ENCODE results near the gene PRKAR1B. TPM values are rescaled to one million over a fixed set of nuclear protein-coding genes. Genes with fewer than 3 reads are reported as not detected.
"Not testable (repeated sequence)": the region's sequence is repeated elsewhere in the genome, so short reads cannot be mapped to it uniquely, and the experiment has no call there.

PRKAR1B gene
- total and polyA plus RNA-seq, 8 donors, result 16.3 to 43.5 (median 37.6) TPM

GRCh38 chr7:657565-658119 lies 69.4 kb downstream of the PRKAR1B start:
- Histone ChIP-seq H3K27me3 (no peaks in the 10 kb centered on the region), H3K9me3 (peaks cover 0 to 2% of the 10 kb centered on the region in 2 donors), H3K36me3 (no peaks in the 10 kb centered on the region), H3K4me1 (no peaks in the 10 kb centered on the region), H3K27ac (no peak overlapping the region), H3K4me3 (no peak overlapping the region)
- DNase-seq (peak in 2 of 4 donors; percentile 28 to 30), ATAC-seq (no peak)
- TF ChIP-seq, protein P1, sequence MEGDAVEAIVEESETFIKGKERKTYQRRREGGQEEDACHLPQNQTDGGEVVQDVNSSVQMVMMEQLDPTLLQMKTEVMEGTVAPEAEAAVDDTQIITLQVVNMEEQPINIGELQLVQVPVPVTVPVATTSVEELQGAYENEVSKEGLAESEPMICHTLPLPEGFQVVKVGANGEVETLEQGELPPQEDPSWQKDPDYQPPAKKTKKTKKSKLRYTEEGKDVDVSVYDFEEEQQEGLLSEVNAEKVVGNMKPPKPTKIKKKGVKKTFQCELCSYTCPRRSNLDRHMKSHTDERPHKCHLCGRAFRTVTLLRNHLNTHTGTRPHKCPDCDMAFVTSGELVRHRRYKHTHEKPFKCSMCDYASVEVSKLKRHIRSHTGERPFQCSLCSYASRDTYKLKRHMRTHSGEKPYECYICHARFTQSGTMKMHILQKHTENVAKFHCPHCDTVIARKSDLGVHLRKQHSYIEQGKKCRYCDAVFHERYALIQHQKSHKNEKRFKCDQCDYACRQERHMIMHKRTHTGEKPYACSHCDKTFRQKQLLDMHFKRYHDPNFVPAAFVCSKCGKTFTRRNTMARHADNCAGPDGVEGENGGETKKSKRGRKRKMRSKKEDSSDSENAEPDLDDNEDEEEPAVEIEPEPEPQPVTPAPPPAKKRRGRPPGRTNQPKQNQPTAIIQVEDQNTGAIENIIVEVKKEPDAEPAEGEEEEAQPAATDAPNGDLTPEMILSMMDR (IDR thresholded peaks at IDR 0.05), result no peak
- intact Hi-C loops (cut with DNase I), result no loop called here

DNA sequence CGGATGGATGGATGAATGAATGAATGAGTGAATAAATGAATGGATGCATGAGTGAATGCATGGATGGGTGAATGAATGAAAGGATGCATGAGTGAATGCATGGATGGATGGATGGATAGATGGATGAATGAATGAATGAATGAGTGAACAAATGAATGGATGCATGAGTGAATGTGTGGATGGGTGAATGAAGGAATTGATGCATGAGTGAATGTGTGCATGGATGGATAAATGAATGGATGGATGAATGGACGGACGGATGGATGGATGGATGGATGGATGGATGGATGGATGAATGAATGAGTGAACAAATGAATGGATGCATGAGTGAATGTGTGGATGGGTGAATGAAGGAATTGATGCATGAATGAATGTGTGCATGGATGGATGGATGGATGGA lies 70.1 kb downstream of the PRKAR1B start:
- H3K36me3 ChIP-seq; ATAC-seq; intact Hi-C loops (cut with DNase I); H3K27me3 ChIP-seq; H3K9me3 ChIP-seq; DNase-seq; H3K4me1 ChIP-seq; H3K27ac ChIP-seq; H3K4me3 ChIP-seq: not testable (repeated sequence)

GRCh38 chr7:655758-656157 lies 71.3 kb downstream of the PRKAR1B start:
- ATAC-seq (no peak), DNase-seq (no peak)
- Histone ChIP-seq H3K9me3 (peaks cover 0 to 12% of the 10 kb centered on the region in 2 donors), H3K27ac (no peak overlapping the region), H3K27me3 (no peaks in the 10 kb centered on the region), H3K4me3 (no peak overlapping the region), H3K4me1 (no peaks in the 10 kb centered on the region), H3K36me3 (no peaks in the 10 kb centered on the region)
- TF ChIP-seq, protein P1 (IDR thresholded peaks at IDR 0.05), result no peak
- intact Hi-C loops (cut with DNase I), result no loop called here

- Histone ChIP-seq H3K27ac (no peak overlapping the region), H3K4me1 (no peaks in the 10 kb centered on the region), H3K27me3 (no peaks in the 10 kb centered on the region), H3K36me3 (no peaks in the 10 kb centered on the region), H3K9me3 (peaks cover 0 to 12% of the 10 kb centered on the region in 2 donors), H3K4me3 (no peak overlapping the region)
- DNase-seq, result no peak
- TF ChIP-seq, protein P1 (IDR thresholded peaks at IDR 0.05), result no peak
- intact Hi-C loops (cut with DNase I), result no loop called here
- no peak for ATAC-seq
These were observed 73.0 kb downstream of the PRKAR1B start for GRCh38 chr7:653829-654764.

- H3K9me3 ChIP-seq, result peaks cover 0 to 12% of the 10 kb centered on the region in 2 donors
- no peaks in the 10 kb centered on the region for H3K4me1 ChIP-seq
- ATAC-seq, result no peak
- TF ChIP-seq, protein P1 (IDR thresholded peaks at IDR 0.05), result no peak
- H3K27ac ChIP-seq, result no peak overlapping the region
- H3K27me3 ChIP-seq, result no peaks in the 10 kb centered on the region
- H3K4me3 ChIP-seq, result no peak overlapping the region
- no peaks in the 10 kb centered on the region for H3K36me3 ChIP-seq
- intact Hi-C loops (cut with DNase I), result no loop called here
- peak in 1 of 4 donors; percentile 50 for DNase-seq
These were observed 74.2 kb downstream of the PRKAR1B start for GRCh38 chr7:652881-653280.

GRCh38 chr7:652167-652566 lies 74.9 kb downstream of the PRKAR1B start:
- H3K9me3 ChIP-seq, result peaks cover 0 to 12% of the 10 kb centered on the region in 2 donors
- intact Hi-C loops (cut with DNase I); H3K27ac ChIP-seq: not testable (repeated sequence)

More at GRCh38 chr7:652167-652566, 74.9 kb downstream of the PRKAR1B start:
- peak in 1 of 4 donors; percentile 4 for DNase-seq
- not testable (repeated sequence) for H3K27me3 ChIP-seq, ATAC-seq, H3K4me1 ChIP-seq, H3K4me3 ChIP-seq, H3K36me3 ChIP-seq
